NCI-H1930 (cell line): ENCODE data around the gene MX1.

ENCODE experiments used
- DNase-seq, 2 experiments: peaks; one replicate each; lab custom pipeline; 2025; lab: John Stamatoyannopoulos, UW

MX1 gene

DNA sequence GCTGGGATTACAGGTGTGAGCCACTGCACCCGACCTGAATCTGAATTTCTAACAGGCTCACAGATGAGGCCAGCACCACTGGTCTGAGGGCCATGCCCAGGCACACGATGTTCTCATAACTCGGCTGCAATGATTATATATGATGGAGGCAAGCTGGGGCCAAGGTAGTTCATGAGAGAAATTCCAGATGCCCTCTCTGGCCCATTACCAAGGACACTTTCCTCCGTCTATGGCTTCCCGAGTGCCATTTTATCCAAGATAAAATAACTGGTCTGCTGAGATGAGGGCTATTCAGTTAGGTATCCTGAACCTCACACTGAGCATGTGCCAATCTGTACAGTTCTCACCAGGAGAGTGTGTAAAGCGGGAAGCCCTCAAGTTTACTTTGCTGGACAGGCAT, 65.4 kb downstream of the MX1 start:
- no peak for DNase-seq

DNA sequence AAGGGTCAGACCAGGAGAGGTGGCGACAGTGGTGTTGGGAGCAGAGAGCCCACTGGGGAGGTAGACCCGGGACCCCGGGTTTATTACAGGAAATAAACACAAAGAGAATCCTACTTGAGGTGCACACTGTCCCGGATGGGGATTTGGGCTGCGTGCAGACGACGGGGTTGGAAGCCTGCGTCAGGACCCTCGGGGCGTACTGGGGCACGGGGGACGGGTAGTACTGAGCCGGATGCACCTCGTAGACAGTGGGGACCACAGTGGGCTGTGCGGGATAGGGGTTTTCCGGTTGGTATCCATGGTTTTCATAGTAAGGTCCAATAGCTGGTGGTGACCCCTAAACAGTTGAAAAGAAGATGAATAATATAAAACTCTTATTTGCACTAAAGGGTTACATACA, 68.2 kb downstream of the MX1 start:
- DNase-seq, result no peak

DNA sequence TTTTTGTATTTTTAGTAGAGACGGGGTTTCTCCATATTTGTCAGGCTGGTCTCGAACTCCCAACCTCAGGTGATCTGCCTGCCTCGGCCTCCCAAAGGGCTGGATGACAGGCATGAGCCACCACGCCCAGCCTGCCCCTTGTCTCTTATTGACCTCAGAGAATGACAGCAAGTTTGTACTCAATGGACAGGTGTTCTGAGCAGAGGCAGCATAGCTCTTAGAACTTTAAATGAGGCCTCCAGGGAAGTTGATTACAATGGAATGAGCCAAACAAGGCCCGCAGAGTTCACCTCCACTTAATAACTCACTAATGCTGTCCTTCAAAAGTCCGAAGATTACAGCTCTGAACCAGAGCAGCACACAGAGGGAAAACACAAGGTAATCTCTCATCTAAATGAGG, 71.0 kb downstream of the MX1 start:
- no peak for DNase-seq

DNA sequence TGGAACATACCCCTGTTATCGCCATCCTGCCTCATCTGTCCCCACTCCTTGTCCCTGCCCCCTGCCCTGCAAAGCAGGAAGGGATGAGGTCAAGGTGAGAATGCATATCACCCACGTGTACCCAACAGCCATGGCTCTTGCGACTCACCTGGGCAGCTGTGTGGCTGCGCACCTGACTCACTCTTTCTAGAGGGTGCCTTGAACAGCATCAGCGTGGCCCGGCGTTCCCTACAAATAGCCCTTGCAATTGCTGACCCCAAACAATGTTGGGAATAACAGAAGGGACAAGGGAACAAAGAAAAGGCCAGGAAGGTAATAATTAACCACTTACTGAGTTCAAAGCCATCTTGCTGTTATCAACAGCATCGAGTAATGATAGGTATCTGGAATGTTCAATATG, 71.7 kb downstream of the MX1 start:
- DNase-seq, result no peak

DNA sequence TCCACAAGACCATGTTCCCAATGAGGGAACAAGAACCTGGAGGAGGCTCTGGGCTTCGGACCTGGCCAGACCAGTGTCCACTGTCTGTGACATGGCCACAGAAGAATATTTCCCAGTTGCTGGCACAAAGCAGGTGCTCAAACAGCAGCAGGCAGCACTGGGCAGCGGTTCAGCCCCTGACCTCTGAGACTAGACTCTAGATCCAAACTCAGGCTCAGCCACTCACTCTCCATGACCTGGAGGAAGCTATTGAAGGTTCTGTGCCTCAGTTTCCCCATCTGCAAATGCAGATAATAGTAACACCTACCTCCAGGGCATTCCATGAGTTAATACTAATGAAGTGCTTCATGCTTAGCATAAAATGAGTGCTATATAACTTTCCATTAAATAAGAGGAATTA, 73.9 kb downstream of the MX1 start:
- no peak for DNase-seq

DNA sequence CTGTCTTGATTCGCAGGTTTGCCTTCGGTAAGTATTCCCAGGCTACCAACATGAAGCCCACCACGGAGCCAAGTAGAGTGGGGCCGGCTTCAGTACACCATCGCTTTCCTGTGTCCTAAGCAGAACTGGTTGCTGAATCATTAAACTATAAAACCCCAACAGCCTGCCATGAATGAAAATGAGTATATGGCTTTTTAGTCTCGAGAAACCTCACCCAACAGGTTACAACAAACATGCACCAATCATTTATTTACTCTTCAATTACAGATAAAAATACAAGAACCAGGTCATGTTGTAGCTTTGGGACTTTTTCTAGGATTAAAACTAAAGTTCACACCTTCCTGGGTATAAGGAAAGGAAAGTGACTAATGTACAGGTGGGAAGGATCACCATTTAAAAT, 74.3 kb downstream of the MX1 start:
- no peak for DNase-seq

DNA sequence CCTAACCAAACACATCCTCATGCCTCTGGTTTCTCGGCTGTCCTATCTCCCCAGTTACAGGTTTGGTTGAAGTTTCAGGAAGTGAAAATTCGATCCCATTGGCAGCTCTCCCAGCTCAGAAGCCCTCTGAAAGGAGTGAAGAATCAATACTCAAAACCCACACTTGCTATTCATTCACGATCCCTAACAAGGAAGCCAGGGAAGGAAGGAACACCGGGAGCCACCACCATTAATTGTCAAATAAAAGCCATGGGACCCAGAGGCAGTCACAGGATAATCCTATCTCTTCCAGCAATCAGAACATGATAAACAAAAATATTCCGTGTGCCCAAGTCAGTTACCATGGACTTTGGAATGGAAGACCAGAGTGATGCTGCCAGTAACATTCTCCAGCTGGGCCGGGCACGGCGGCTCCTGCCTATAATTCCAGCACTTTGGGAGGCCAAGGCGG, 74.9 kb downstream of the MX1 start:
- DNase-seq, result no peak

DNA sequence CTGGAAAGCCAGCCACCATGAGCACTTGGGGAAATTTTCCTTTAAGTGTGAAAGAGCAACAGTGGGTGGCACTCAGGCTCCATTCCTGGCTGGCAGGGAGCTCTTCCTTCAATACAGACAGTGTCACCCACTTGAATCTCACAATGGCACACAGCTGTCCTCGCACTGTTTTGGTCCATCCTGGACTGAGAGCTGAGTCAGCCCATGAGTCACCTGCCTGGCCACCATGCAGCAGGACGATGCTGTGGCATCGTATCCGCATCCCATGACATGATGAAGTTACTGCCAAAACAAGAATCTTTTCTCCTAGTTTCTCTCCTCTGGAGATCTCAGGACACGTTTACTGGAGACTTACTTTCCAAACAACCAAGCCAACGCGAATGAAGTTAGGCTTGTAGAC, 75.9 kb downstream of the MX1 start:
- DNase-seq, result no peak

DNA sequence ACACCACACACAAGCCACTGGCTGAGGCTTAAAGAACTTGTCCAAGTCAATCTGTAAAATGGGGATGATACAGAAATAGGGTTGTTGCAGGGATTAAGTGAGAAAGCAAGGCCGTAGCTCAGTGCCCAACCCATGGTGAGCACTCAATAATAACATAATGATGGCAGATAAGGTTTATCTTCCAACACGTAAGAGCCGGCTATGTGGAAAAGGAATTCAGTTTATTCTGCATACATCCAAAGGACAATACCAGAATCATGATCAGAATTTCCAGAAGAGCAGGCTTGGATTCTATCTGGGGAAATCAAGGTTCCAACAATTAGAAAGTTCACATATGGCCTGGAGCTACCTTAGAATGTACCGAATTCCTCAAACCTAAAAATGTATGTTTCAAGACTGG, 77.3 kb downstream of the MX1 start:
- DNase-seq, result no peak

DNA sequence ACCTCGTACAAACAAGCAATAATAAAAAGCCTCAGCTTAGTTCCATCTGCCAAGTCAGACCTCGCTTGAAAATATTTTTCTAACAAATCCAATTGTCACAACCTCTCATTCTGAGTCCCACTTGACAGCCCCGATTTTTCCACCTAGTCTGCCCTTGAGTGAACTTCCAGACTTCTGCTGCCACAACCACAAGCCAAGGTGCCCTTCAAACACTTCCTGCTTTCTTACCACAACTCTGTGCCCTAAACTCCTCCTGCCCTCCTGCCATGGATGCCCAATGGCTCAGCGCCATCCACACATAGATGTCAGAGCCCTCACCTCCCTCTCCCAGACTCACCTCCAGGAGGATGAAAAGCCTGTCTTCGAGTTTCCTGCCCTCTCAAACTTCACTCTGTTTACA, 78.0 kb downstream of the MX1 start:
- DNase-seq, result no peak

DNA sequence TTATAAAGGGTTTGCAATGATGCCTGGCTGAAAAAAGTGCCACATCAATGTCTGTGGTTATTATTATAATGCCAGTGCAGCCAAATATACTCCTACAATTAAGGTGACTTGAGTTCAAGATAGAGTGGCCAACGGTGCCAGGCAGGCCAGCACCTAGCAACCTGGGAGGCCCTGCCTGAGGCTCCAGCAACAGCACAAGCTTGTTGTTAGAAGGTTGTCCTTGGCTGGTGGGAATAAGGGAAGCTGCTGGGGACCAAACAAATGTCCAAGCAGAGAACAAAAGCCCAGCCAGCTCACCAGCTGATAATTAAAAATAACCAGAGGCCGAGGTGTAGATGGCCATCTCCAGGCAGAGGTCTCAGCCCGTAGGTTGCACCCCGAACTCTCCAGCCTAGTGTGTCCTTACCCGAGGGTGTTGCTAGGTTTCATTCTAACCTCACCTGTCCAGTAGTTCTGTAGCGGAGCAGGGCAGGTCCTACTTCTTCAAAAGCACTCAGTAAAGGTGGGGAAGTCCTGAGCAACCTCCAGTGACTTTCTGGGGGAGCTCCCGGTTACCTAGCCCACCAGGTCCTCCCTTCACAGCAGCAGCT, 80.1 kb downstream of the MX1 start:
- DNase-seq, result no peak

DNA sequence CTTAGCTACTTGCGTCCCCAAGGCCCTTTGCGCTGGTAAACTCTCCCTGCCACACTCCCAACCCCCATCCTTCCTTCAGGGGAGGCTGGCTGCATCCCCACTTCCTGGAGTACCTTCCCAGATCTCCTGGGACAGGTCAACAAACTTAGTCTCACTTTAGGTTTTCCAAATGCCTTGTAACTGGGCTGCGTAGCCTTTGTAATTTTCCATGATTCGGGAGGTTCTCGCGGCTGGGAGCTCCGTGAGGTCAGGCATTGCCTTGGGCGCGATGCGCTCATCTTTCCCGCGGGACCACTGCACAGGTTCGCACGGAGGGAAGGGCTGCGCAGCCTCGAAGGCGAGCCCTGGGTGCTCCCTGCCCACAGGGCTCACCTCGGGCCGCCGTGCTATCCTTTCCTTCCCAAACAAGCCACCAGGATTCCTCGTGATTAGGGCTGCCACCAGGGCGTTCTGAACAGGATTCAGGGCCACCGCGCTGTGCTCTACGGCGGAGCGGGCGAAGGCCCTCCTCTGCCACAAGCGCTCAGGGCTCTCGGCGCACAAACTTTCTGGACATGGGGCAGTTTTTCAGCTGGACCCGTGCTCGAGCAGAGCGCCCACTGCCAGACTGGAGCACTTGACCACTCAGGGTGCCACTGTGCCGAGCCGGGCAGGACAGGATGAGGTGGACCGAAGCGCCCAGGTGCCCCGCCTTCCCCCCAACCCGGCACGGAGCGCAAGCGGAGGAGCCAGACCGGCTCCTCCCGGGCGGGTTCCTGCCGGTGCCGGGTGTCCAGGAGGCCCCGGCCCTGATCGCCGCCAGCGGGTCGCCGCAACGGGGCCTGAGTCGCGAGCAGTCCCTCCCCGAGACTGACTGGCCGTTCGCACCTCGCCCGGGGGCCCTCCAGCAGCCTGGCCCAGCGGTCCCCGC, 80.8 kb downstream of the MX1 start:
- DNase-seq, result no peak

DNA sequence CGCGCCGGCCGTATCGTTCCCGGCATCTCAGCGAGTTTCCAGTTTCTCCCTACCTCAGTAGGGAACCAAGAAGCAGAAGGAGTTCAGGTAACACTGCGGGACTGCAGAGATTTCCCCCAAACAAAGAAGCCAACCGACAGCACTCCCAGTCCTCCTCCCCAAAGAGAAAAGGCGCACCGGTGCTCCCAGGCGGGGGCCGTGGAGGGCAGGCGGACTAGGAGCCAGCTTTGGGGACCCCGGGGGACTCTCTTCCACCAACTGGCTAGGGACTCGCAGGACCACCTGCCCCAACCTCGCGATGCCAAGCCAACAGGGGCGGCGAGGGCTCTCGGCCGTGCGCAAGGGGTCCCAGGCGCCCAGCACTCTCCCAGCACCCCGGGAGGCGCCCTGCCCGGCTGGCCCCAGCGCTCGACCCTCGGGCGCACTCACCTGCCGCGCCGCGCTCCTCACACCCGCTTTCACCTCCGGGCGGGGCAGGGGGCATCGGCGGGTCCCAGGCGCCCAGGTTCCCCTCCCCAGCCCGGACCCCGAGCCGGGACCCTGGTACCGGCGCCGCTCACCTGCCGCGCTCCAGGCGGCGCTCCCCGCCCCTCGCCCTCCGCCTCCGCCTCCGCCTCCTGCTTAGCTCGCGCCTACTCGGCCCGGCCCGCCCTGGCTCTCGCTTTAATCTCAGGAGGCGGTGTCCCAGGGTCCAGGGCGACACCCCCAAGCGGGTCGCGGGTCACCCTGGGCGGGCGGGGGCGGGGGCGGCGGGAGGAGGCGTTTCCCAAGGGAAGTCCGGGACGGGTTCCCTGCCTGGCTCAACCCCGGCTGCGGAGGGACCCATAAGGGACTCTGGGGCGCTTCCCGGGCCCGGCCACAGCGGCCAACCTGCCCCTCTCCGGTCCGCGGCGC, 81.7 kb downstream of the MX1 start, which contains the start of gene TMPRSS2:
TSS of gene TMPRSS2 (minus strand) at position 638 of the 894 bp plus-strand sequence. CDS start 10,025 bp downstream, outside the sequence.
- no peak for DNase-seq

DNA sequence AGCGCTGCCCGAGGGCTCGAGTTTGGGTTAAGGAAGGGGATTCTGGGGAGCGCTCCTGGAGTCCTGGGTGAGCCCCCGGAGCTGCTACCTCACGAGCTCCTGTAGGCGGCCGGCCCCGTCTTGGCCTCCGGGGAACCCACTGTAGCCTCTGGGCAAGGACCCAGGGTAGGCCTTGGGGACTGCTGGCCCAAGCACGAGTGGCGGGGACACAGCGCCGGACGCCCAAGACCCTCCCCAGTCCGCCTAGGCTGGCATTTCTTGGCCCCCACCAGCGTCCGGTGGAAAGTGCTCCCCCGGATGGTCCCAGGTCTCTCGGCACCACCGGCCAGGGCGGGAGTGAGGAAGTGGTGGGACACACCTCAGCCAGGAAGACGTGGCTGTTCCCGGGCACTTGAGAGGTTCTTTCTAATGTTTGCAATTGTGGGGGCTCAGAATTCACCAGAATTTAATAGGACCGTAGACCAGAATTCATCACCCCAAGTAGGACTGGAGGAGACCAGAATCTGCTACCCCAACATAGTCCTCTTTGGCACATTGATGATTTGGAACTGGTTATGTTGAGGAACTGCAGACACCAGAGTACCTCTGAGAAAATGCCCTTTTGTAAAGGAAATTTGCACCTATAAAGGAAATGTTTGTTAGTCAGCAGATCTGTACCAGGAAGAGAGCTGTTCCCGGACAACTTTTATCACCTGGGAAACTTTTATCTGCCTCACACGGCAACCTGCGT, 82.5 kb downstream of the MX1 start:
- no peak for DNase-seq
